ENCODE results near the gene MLXIPL. TPM values are rescaled to one million over a fixed set of nuclear protein-coding genes. Genes with fewer than 3 reads are reported as not detected.
"Not testable (repeated sequence)": the region's sequence is repeated elsewhere in the genome, so short reads cannot be mapped to it uniquely, and the experiment has no call there.

Gene MLXIPL
- total RNA-seq, 2 donors from 2014 or later: 9.8 to 123 TPM

GRCh38 chr7:73569042-73569608 lies 55.2 kb downstream of the MLXIPL start:
- Histone ChIP-seq H3K9me3 (no peaks in the 10 kb centered on the region), H3K36me3 (peaks cover 14 to 24% of the 10 kb centered on the region in 2 donors), H3K27me3 (replicated peaks; ENCODE audit: insufficient read depth) (no peaks in the 10 kb centered on the region), H3K4me3 (no peak overlapping the region), H3K4me1 (replicated peaks) (no peaks in the 10 kb centered on the region), H3K27ac (no peak overlapping the region)
- DNase-seq (ENCODE audit: low spot score): no peak
- TF ChIP-seq POLR2A (IDR thresholded peaks at IDR 0.05) (no peak), POLR2AphosphoS5 (IDR thresholded peaks at IDR 0.05) (no peak), CTCF (IDR thresholded peaks at IDR 0.05) (no peak)
- 71% methylated on average over 5 of the region's 5 CpGs for WGBS
- intact Hi-C loops (cut with DNase I): no loop called here

GRCh38 chr7:73567846-73568685 lies 56.3 kb downstream of the MLXIPL start:
- Histone ChIP-seq H3K27me3 (replicated peaks; ENCODE audit: insufficient read depth) (no peaks in the 10 kb centered on the region), H3K36me3 (peaks cover 7 to 20% of the 10 kb centered on the region in 2 donors), H3K27ac (no peak overlapping the region), H3K4me1 (replicated peaks) (no peaks in the 10 kb centered on the region), H3K9me3 (no peaks in the 10 kb centered on the region), H3K4me3 (no peak overlapping the region)
- no peak for DNase-seq (ENCODE audit: low spot score)
- 59% methylated on average over 12 of the region's 12 CpGs for WGBS
- intact Hi-C loops (cut with DNase I): no loop called here
- TF ChIP-seq POLR2A (IDR thresholded peaks at IDR 0.05): no peak
- no peak for TF ChIP-seq CTCF (IDR thresholded peaks at IDR 0.05)
- no peak for TF ChIP-seq POLR2AphosphoS5 (IDR thresholded peaks at IDR 0.05)

GRCh38 chr7:73567140-73567539 lies 57.2 kb downstream of the MLXIPL start:
- Histone ChIP-seq H3K4me3 (no peak overlapping the region), H3K9me3 (no peaks in the 10 kb centered on the region), H3K4me1 (replicated peaks) (no peaks in the 10 kb centered on the region), H3K27ac (no peak overlapping the region), H3K27me3 (replicated peaks; ENCODE audit: insufficient read depth) (no peaks in the 10 kb centered on the region), H3K36me3 (peaks cover 3 to 11% of the 10 kb centered on the region in 2 donors)
- WGBS: 86% methylated on average over 4 of the region's 4 CpGs
- no peak for DNase-seq (ENCODE audit: low spot score)
- TF ChIP-seq CTCF (IDR thresholded peaks at IDR 0.05): no peak
- TF ChIP-seq POLR2A (IDR thresholded peaks at IDR 0.05): no peak
- TF ChIP-seq POLR2AphosphoS5 (IDR thresholded peaks at IDR 0.05): no peak
- intact Hi-C loops (cut with DNase I): no loop called here

- H3K4me3 ChIP-seq; H3K27ac ChIP-seq; H3K4me1 ChIP-seq (replicated peaks); H3K9me3 ChIP-seq; DNase-seq (ENCODE audit: low spot score); H3K27me3 ChIP-seq (replicated peaks; ENCODE audit: insufficient read depth); H3K36me3 ChIP-seq; intact Hi-C loops (cut with DNase I): not testable (repeated sequence)
These were observed 57.9 kb downstream of the MLXIPL start for GRCh38 chr7:73566431-73566830.

- TF ChIP-seq POLR2A (IDR thresholded peaks at IDR 0.05) (no peak), POLR2AphosphoS5 (IDR thresholded peaks at IDR 0.05) (no peak), CTCF (IDR thresholded peaks at IDR 0.05) (no peak)
- intact Hi-C loops (cut with DNase I): no loop called here
- WGBS: 62% methylated on average over 7 of the region's 7 CpGs
- Histone ChIP-seq H3K27ac (no peak overlapping the region), H3K9me3 (no peaks in the 10 kb centered on the region), H3K4me3 (no peak overlapping the region), H3K4me1 (replicated peaks) (no peaks in the 10 kb centered on the region), H3K27me3 (replicated peaks; ENCODE audit: insufficient read depth) (no peaks in the 10 kb centered on the region), H3K36me3 (peaks cover 3 to 5% of the 10 kb centered on the region in 2 donors)
- no peak for DNase-seq (ENCODE audit: low spot score)
These were observed 58.5 kb downstream of the MLXIPL start for GRCh38 chr7:73565675-73566340.

All from prostate gland (tissue), 2 donors.